Cardiac septum (tissue), 1 donor: Measurements from ENCODE around the gene RSL1D1. TPM values are rescaled to one million over a fixed set of nuclear protein-coding genes. Genes with fewer than 3 reads are reported as not detected.

Experiments
- total RNA-seq: library from RNA; stranded (reverse); fragmentation: NEBNext Ultra II Directional; extraction: Animal tissue kit (Norgen Biotek cat#: 25700); gene quantifications from one replicate; pipeline ENCODE4 v1.2.1, GENCODE V29; 2021
- donor health status: DM: no; HTN: no; CAD: no.

Gene RSL1D1
- total RNA-seq, 1 donor from 2014 or later = 77.9 TPM

Other genes starting within 250 kb of the RSL1D1 start
- gene SNN, start 183.1 kb downstream of the RSL1D1 start, total RNA-seq = 31.2 TPM
- 27.0 TPM for gene TXNDC11, start 108.7 kb downstream of the RSL1D1 start, total RNA-seq
- gene ZC3H7A, start 54.3 kb downstream of the RSL1D1 start, total RNA-seq = 33.4 TPM
- gene GSPT1, start 64.4 kb upstream of the RSL1D1 start, total RNA-seq = 86.6 TPM
- 1.9 TPM for gene NPIPB2, start 90.5 kb upstream of the RSL1D1 start, total RNA-seq
- gene TNFRSF17, start 113.7 kb upstream of the RSL1D1 start, total RNA-seq = not detected
- 13.3 TPM for gene SNX29, start 125.2 kb upstream of the RSL1D1 start, total RNA-seq